Body of pancreas (tissue), 4 donors: ENCODE measurements around the gene WSB1.

ENCODE experiments used
- CTCF ChIP-seq, 7 experiments: fragments of 450-650 bp in 4 of 7; fragments of 200-600 bp in 3 of 7; sonication (generic) in 3 of 7; IDR thresholded peaks; one replicate each; pipeline ENCODE4 v1.5.1; 2016 to 2019; ENCODE audit warnings: antibody characterized with exemption in 7 of 7
- POLR2A ChIP-seq, 3 donors: fragments of 450-650 bp; IDR thresholded peaks; one replicate each; pipeline ENCODE4 v1.6.1; 2016; ENCODE audit warnings: antibody characterized with exemption in 3 of 3, mild to moderate bottlenecking in 2 of 3

- TF ChIP-seq CTCF (IDR thresholded peaks at IDR 0.05) (no peak), POLR2A (IDR thresholded peaks at IDR 0.05) (no peak)
Measured at GRCh38 chr17:27336184-27336583, 42.3 kb downstream of the WSB1 start.
